ENCODE data around the gene GSK3B.

GRCh38 chr3:119934249-119934648 is 160.0 kb downstream of the GSK3B start:
- TF ChIP-seq EP300 (IDR thresholded peaks at IDR 0.05) (no peak), CTCF (IDR thresholded peaks at IDR 0.05) (no peak), POLR2A (IDR thresholded peaks at IDR 0.05) (no peak), POLR2AphosphoS5 (IDR thresholded peaks at IDR 0.05) (no peak)

All from upper lobe of left lung (tissue), 4 donors.